Activated CD8-positive, alpha-beta memory T cell treated with anti-CD3 and anti-CD28 coated beads, Interleukin-2, amount 50 U/mL, for 4 hours (primary cell): ENCODE measurements around the gene NLRC5.
A peak's percentile ranks its signal among the peaks of the same experiment; 100 is the strongest.
"Not testable (repeated sequence)": the region's sequence is repeated elsewhere in the genome, so short reads cannot be mapped to it uniquely, and the experiment has no call there.

ENCODE experiments used
- DNase-seq: peaks from one replicate; pipeline ENCODE4 v3.0.0-alpha.2; 2020

NLRC5 gene

DNA sequence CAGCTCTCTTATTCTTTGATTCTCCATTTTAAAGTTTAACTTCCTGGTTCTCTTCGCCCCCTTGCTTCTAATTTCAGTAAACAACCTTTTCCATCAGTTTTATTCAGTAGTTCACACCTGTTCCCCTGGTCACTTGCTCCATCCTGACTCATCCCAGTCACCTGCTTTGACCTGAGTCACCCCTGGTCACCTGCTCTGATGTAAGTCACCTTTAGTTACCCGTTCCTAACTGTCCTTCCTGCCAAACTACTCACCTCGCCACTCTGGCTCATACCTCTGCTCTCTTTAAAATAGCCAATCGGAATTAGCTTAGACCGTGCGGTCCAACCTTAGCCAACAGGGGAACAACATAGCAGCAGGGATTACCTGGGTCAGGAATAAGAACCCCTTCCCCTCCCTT lies 4.7 kb upstream of the NLRC5 start:
- DNase-seq: peak; percentile 16

DNA sequence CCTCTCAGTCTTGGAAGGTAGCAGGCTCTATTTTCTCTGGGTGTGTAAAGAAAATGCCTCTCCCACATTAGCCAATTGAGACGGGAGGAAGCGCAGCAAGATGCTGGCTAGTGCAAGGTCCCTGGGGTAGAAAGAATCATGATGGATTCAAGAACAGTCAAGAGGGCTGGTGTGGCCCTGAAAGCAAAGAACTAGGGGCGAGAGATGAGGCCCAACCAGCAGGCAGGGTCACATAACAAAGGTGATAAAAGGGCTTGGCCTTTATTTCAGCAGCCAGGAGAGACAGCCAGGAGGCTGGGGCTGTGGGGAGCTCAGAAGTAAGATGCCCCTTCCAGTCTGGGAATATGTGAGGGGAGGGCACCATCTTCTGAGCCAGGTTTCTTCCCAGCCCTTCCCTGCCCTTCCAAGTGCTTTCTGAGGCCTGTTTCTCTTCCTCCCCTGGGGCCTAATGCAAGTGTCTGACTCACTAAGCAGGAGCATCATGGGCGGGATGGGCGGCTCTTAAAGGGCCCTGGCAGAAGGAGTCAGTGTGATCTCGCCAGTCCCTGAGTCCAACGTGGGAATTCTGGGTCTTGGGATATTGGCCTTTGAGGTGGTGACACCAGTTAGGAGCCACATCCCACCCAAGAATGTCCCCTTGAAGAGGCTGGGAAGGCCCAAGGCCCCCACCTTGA lies 3.9 kb upstream of the NLRC5 start:
- DNase-seq: peak; percentile 32

DNA sequence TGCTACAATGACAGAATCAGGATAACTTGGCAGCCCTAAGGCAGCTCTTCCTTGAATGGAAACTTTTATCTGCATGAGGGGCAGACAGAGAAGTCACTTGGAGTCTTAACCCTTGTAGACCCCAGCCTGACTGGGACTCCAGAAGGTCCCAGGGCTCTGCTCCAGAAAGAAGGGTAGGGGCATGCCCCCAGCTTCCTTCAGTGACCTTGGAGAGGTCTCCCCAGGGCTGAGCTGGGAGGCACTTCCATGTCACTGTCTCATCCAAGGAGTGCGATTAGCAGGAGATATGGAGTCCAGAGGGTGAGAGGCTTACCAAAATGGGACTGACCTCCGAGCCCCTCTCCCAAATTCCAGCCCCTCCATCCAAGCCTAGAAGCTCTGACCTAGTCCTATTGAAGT lies 3.4 kb upstream of the NLRC5 start:
- no peak for DNase-seq

DNA sequence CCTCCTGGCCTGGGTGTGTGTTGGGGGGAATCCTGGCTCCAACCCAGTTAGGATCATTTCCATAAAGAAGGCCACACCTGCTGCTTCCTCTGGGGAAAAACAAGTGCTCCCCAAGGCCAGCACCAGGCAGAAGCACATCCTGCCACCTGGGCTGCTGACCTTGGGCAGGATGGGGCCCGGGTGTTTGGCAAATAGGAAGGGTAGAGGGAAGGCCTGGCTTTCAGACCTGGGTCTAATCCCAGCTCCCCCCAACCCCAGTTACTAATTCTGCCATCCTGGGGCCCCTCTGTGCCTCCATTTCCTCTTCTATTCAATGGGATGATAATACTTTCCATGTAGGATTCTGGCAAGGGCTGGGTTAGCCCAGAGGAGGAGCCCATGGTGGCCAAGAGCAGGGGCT lies 3.0 kb upstream of the NLRC5 start:
- peak; percentile 5 for DNase-seq

DNA sequence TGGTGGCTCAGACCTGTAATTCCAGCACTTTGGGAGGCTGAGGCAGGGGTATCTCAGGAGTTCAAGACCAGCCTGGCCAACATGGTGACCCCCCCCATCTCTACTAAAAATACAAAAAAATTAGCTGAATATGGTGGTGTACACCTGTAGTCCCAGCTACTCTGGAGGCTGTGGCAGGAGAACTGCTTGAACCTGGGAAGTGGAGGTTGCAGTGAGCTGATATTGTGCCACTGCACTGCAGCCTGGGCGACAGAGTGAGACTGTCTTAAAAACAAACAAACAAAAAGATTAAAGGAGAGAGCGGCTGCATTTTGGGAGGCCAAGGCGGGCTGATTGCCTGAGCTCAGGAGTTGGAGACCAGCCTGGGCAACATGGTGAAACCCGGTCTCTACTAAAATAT lies 2.4 kb upstream of the NLRC5 start:
- DNase-seq: not testable (repeated sequence)

DNA sequence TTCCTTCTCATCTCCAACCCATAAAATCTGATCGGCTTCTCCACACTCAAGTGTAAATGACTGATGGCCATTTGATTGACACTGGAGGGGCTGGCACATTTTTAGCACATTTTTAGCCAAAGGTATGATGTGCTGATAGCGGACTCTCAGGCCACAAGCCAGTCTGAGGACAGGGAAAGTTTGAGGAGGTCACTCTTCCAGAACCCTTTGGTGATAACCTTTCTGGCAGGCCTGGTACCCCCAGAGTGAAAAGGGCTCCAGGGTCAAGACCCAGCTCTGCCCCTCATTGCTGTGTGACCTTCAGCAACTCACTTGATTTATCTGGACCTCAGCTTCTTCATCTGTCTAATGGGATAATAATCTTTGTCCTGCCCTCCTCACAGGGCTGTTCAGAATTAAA lies 1.7 kb upstream of the NLRC5 start:
- no peak for DNase-seq

DNA sequence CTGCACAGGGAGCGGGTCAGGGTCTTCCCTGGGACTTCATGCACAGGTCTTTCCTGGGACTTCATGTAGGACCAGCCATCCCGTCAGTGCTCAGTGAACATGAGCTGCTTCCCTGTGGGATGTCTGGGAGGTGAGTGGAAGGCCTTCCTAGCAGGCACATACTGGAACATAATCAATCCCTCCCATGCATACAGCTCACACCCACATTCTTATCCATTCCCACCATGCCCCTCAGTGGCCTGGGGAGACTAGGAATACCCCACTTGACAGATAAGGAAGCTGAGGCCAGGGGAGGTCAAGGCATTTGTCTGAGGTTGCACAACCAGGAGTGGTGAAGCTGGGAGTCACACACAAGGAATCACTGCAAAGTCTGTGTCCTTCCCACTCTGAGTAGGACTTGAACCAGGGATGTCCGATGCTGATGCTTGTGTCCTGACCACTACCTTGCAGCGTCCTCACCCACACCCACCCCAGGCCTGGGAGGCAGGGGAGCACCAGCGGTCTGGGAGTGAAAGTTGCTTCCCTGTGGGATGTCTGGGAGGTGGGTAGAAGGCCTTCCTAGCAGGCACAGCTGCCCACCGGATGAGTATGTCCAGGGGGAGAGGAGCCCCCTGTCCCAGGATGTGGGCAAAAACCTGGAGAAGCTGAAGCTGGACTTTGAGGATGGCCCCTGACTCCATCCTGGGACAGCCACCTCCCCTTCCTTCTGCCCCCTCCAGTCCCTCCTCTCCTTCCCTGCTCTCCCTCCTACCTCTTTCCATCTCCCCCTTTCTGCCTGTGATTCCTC lies 1.0 kb upstream of the NLRC5 start:
- DNase-seq: no peak

DNA sequence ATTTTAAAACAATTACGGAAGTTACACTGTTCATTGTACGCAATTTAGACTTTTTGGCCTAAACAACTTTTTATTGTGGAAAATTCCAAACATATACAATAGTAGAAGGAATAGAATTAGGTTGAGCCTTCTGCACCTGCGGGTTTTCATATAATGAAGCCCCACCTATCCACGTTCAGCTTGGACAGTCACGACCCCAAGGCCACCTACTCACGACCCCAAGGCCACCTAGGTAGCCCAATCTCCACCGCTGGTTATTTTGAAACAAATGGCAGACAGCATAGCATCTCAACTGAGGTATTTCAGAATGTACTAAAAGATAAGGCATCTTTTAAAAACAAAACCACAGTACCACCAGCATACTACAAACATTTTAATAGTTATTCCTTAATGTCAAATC lies 631 bp downstream of the NLRC5 start:
- DNase-seq: no peak

DNA sequence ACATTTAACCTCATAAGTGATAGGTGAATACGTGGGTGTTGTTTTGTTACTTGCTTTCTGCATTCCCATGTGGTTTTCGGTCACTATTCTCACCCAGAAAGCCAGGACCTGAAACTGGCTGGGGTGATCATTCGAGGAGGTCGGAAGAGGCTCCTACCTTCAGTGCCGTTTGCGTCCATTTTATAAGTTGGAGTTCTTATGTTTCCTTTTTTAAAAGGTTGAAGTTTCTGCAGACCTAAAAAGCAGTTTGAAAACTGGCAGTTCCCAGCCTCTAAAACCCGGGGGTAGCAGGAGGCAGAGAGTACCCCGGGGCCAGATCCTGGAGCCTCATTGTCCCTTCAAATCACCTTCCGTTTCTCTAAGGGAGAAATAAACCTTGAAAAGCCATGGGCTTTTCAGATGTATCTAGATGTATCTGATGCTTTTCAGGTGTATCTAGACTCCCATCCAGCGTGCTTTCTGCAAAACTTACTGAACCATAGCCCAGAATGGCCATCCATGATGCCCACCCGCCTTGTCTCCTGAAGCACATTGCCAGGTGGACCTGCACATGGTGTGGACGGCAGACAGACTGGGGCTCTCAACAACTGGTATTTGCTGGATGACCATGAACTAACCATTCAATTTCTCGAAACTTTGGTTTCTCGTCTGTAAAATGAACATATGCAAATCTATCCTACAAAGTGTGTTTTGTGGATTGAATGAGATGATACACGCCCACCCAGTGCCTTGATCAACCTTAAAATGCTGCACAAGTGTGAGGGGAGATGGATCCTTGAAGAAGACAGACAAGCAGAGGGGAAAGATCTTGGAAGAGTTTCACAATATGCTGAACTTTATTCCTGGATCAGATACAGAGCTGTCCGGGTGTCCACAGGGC lies 1.3 kb downstream of the NLRC5 start:
- DNase-seq: no peak

DNA sequence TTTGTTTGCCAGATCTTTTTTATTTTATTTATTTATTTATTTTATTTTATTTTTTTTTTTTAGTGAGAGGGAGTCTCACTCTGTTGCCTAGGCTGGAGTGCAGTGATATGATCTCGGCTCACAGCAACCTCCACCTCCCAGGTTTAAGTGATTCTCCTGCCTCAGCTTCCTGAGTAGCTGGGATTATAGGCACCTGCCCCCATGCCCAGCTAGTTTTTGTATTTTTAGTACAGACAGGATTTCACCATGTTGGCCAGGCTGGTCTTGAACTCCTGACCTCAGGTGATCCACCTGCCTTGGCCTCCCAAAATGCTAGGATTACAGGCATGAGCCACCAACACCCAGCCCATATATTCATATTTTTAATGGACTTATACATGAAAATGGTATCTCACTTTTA lies 3.1 kb downstream of the NLRC5 start:
- DNase-seq: not testable (repeated sequence)

DNA sequence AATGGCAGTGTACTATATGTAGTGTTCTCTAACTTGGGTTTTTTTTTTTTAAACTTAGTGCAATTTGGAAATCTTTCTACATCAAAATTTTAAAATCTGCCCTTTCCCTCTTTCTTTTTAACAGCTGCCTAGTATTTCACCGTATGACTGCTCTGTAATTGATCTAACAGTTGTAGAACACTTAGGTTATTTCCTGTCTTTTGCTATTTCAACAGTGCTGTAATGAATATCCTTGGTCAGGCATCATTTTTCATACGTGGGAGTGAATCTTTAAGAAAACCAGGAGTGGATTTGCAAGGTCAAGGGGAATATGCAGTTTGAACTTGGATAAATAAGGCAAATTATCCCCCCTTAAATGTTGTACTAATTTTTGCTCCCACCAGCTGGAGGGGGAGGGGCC lies 3.8 kb downstream of the NLRC5 start:
- DNase-seq: no peak

DNA sequence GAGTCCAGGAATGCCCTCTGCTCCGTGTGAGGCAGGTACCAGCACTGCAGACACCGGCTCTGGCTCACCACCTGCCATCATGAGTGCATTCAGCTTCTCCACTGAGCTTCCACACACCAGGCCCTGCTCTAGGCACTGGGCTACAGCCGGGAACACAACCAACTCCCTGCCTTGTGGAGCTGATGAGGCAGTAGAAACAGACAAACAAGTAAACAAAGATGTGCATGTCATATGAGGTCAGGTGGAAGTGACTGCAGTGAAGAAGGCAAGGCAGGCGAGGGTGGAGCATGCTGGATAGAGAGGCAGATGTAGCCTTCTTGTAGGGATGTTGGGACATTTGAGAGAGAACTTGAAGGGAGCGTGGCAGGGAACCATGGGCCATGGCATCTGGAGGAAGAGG lies 5.0 kb downstream of the NLRC5 start:
- no peak for DNase-seq

DNA sequence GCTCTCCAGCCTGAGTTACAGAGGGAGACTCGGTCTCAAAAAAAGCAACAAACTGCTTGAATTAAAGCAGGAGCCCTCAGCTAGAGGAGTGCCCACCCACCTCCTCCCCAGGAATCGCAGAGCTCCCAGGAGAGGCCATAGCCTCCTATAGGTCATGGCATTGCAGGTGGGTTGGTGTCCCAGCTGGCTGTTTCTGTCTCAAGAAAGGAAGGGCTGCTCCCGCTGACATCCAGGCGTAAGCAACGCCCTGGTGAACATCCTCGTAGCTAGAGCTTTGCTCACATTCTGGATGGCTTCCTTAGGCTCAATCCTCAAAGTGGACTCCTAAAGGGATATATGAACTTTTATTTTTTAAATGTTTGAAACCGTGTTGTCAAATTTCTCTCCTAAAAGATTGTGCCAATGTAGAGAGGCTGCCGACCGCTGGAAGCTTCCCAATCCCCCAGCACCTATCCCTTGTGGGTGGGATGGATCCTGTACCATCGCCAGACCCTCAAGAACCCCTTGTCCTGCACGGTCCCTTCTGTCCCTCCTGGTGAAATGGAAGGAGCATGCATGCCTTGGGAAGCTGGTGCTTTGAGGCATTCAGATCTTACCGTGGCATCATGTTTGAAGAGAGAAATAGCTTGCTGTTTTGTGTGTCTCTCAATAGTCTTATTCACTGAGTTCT lies 5.9 kb downstream of the NLRC5 start:
- DNase-seq: no peak

DNA sequence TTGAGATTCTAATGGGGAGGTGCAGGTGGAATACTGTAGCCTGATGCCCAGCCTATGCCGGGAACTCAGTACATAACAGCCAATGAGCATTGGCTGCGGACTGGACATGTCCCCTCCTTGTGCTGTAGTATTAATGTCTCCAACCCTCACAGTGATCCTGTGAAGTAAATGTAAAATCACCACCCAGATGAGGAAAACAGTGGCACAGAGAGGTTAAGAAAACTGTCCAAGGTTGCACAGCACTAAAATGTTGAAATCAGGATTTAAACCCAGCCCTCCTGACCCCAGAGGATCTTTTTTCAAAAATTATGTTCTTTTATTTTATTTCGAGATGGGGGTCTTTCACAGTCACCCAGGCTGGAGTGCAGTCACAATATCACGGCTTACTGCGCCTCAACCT lies 7.9 kb downstream of the NLRC5 start:
- DNase-seq: no peak

DNA sequence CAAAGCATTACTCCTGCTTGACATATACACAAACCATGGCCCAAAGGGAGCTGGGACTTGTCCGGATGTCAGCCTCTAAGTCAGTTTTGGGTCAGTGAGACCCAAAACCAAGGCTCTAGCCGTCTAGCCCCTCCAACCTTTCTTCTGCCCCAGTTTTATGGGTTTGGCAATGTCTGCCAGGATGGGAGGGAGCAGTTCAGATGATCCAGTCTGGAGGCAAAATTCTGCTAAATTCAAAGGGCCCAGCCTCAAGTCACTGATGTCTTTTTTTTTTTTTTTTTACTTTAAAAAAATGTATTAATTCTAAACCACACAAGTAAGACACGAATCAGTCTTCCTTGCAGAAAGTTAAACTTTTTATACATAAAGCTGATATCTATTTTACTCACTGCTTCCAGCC lies 8.6 kb downstream of the NLRC5 start:
- no peak for DNase-seq

DNA sequence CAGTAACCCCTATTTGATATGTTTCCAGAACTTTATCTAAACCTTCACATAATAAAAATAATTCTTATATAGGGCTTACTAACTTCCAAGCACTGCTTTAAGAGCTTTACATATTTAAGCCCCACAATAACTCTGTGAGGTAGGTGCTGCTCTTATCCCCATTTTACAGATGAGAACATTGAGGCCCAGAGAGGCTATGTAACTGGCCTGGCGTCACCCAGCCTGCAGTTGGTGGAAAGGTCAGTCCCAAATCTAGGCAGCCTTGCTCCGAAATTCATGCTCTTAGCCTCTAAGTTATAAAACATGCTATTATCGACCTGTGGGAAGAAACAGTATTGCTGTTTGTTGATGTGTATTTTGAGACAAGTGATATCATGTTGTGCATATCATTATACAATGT lies 9.0 kb downstream of the NLRC5 start:
- no peak for DNase-seq

DNA sequence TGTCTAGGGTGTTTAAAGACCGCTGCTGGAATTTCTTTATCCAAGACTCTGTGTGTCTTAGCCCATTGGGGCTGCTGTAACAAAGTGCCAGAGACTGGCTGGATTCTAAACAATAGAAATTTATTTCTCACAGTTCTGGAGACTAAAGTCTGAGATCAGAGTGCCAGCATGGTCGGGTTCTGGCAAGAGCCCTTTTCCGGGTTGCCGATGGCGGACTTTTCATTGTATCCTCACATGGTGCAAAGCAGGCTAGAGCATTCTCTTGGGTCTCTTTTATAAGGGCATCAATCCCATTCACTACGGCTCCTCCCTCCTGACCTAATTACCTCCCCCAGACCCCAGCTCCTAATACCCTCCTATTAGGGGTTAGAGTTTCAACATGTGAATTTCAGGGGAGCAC lies 9.5 kb downstream of the NLRC5 start:
- DNase-seq: no peak

DNA sequence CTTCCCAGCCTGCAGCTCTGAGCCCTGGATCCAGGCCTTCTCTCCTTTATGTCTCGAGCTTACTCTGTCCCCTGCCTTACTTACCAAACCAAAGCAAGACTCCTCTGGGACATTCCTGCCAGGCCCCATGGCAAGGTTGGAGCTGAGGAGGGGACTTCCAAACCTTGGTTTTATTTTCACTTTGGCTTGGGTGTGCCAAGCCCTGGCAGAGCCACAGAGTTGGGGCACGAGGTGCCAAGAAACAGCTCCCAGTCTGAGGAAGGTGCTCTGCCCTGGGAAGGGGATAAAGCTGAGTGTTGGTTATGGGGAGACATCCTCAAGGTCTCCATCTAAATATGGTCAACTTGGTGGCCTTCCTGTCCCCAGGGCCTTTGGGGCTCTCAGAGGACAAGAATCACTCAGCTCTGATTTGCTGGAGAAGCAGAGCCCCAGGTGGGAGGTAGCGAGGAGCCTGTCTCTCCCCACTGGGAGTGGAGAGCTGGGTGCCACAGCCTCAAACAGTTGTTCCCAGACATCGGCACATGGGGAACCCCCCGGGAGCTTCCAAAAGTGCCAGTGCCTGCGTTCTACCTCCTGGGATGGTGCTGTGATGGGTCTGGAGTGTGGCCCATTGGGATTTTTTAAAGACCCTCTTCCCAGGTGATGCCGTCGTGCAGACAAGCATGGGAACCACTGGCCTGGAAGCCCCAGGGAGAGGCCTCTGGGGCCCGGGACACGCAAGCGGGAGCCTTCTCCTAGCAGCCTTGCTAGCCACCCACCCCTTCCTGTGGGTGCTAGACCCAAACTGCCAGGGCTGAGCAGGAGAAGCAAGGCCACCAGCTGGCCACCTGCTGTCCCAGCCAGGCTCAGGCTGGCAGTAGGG lies 10.3 kb downstream of the NLRC5 start:
- DNase-seq: no peak

DNA sequence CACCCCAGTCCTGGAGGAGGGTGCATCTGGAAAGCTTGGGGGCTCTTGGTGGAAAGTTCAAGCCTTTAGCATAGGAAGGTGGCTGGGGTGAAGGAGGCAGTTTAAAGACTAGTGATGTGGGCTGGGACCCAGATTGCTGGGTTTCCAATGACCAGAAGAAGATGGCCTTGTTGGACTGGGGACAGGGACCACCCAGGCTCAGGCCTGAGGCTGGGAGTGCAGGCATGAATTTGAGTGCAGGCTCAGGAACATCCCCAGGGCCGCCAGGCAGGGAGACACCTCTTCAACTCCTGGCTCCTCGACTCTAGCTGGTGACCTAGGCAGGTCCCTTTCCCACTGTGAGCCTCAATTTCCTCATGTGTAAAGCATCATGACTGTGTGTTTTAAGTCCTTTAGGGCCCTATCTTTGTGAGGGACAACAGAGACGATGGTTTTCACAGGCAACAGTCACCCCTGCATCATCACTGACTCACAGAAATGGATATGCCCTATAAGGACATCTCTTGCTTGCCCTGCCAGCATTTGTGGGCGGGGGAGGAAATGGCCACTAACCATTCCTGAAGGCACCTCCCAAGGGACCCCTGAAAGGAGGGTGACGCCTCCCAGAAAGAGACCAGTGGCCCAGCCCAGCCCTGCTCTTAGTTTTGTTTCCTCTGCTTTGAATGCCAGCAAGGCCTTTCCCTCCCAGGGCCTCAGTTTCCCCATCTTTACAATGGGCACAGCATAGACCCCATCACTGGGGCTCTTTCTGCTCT lies 11.1 kb downstream of the NLRC5 start:
- peak; percentile 62 for DNase-seq

DNA sequence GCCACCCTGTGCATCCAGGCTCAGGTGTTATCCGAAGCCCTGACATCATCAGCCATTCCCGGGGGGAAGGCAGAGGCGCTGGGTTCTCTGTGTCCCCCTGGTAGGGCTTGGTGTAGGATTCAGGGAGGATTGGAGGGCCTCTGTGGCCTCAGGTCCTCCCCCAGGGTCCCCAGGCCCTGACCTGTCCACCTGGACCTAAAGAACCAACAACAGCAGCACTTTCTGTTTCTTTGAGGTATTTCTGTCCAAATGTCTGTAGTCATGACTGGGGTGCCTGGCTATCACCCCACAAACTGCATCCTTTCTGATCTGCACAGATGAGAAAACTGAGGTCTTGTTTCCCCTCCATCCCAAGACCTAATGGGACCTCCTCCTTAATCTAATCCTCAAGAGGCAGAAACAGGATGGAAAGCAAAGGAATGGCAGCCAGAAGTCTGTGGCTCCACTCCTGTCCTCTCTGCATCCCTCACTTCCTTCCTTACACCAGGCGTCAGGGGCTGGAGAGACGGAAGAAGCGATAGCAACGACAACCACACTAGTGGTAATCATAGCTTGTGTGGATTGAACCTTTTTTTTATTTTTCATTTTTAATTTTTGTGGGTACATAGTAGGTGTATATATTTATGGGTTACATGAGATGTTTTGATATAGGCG lies 11.8 kb downstream of the NLRC5 start:
- no peak for DNase-seq
